ENCODE results near the gene R3HDML. TPM values are rescaled to one million over a fixed set of nuclear protein-coding genes. Genes with fewer than 3 reads are reported as not detected.
A peak's percentile ranks its signal among the peaks of the same experiment; 100 is the strongest.

The R3HDML gene
- total and polyA plus RNA-seq, 2 of the 13 experiments (the other 11 are each of a cell fraction or from before 2014, with no cell fraction given), result not detected

DNA sequence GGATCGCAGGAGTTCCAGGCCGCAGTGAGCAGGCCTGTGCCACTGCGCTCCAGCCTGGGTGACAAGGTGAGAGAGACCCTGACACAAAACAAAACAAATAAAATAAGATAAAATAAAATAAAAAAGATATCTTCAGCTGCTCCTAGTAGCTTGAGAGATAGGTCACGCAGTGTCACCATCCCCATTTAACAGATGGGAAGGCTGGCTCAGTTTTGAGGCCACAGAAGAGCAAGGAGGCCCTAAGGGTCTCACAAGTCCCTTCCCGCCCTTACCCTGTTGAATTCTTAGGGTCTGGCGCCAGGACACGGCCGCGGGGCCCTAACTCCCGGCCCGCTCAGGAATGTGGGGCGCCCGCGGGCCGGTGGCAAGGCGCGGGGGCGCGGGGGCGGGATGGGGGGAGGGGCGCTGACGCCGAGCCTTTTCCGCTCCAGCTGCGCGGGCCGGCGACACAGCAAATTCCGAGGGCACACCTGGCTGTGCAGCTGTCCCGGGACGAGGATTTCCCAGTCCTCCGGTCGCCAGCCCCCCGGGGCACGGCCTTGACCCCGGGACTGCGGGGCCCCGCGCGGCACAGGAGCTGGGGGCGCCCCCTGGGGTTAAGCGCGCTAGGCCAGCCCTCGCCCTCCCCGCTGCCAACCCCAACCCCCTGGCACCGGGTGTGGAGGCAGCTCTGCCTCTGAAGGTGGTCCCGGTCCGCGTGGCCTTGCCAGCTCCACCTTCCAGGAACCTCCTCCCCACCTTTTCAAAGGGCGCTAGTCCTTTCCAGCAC is 10.3 kb upstream of the R3HDML start (continued):
- TF ChIP-seq HOXA9 (CRISPR knock-in tag; IDR thresholded peaks at IDR 0.05; ENCODE audit: borderline replicate concordance) (0 out of 2 replicates have a peak, but pooled peaks have one; percentile 60), ZBTB10 (CRISPR knock-in tag; IDR thresholded peaks at IDR 0.05; ENCODE audit: borderline replicate concordance) (peak; percentile 98), CBFB (CRISPR knock-in tag; IDR thresholded peaks at IDR 0.05) (peak; percentile 46; the same call in 1 of the 2 replicates), ZNF687 (CRISPR knock-in tag; IDR thresholded peaks at IDR 0.05) (peak; percentile 74), ZNF678 (CRISPR knock-in tag; IDR thresholded peaks at IDR 0.05) (no peak), ZSCAN20 (CRISPR knock-in tag; IDR thresholded peaks at IDR 0.05; ENCODE audit: borderline replicate concordance) (no peak), HNF4G (IDR thresholded peaks at IDR 0.05; ENCODE audit: borderline replicate concordance, low read depth, low read length) (peak; percentile 47; the same call in 1 of the 2 replicates), HNF4G (CRISPR knock-in tag; IDR thresholded peaks at IDR 0.05; ENCODE audit: borderline replicate concordance, low read depth) (no peak), TARDBP (CRISPR knock-in tag; IDR thresholded peaks at IDR 0.05) (peak; percentile 30; the same call in 1 of the 2 replicates), STAT6 (CRISPR knock-in tag; IDR thresholded peaks at IDR 0.05; ENCODE audit: borderline replicate concordance) (no peak), LCORL (IDR thresholded peaks at IDR 0.05) (no peak), LCORL (CRISPR knock-in tag; IDR thresholded peaks at IDR 0.05) (peak; percentile 89), PATZ1 (CRISPR knock-in tag; IDR thresholded peaks at IDR 0.05) (peak; percentile 94), ZBTB7B (CRISPR knock-in tag; IDR thresholded peaks at IDR 0.05) (peak; percentile 96), ZNF652 (CRISPR knock-in tag; IDR thresholded peaks at IDR 0.05; ENCODE audit: borderline replicate concordance, low read depth) (no peak)

Measured in HepG2 (cell line).